ENCODE measurements around the gene ADAD2. TPM values are rescaled to one million over a fixed set of nuclear protein-coding genes. Genes with fewer than 3 reads are reported as not detected.

ADAD2 gene
- total and polyA plus RNA-seq, 12 donors = 0.12 to 11.6 (median 0.63) TPM; not detected in 3

GRCh38 chr16:84180519-84181140 lies 10.3 kb upstream of the ADAD2 start:
- no peak overlapping the region for H3K27ac ChIP-seq
- H3K36me3 ChIP-seq (replicated peaks in 1 of 2) = peaks cover 0 to 53% of the 10 kb centered on the region in 2 donors
- no peaks in the 10 kb centered on the region for H3K27me3 ChIP-seq
- DNase-seq = peak in 1 of 7 donors; percentile 9
- H3K4me1 ChIP-seq (replicated peaks in 1 of 2) = peaks cover 19 to 36% of the 10 kb centered on the region in 2 donors
- no peak overlapping the region for H3K4me3 ChIP-seq
- TF ChIP-seq CTCF (IDR thresholded peaks at IDR 0.05) (no peak), POLR2A (IDR thresholded peaks at IDR 0.05) (no peak)
- H3K9me3 ChIP-seq (replicated peaks in 1 of 3) = no peaks in the 10 kb centered on the region
- 83 to 88% (median 87%) methylated on average over 13 to 21 of the region's 21 CpGs for WGBS, 4 donors
- intact Hi-C loops (cut with DNase I) = loop anchor here (5.0 to 10.0 kb wide), 3 partner anchors 96 to 223 kb away; partner anchors contain the start of gene NECAB2 (in 1 of the 2)

GRCh38 chr16:84181144-84181915 lies 9.6 kb upstream of the ADAD2 start:
- intact Hi-C loops (cut with DNase I) = loop anchor here (5.0 to 10.0 kb wide), 3 partner anchors 97 to 224 kb away; partner anchors contain the start of gene NECAB2 (in 1 of the 2)
- TF ChIP-seq POLR2A (IDR thresholded peaks at IDR 0.05) (no peak), CTCF (IDR thresholded peaks at IDR 0.05) (no peak)
- Histone ChIP-seq H3K27me3 (no peaks in the 10 kb centered on the region), H3K36me3 (replicated peaks in 1 of 2) (peaks cover 0 to 53% of the 10 kb centered on the region in 2 donors), H3K4me1 (replicated peaks in 1 of 2) (peaks cover 20 to 35% of the 10 kb centered on the region in 2 donors), H3K27ac (no peak overlapping the region), H3K9me3 (replicated peaks in 1 of 3) (no peaks in the 10 kb centered on the region), H3K4me3 (no peak overlapping the region)
- no peak for DNase-seq
- 90 to 92% (median 91%) methylated on average over 16 to 41 of the region's 41 CpGs for WGBS, 4 donors

- intact Hi-C loops (cut with DNase I) = loop anchor here (5.0 to 10.0 kb wide), 3 partner anchors 97 to 225 kb away; partner anchors contain the start of gene NECAB2 (in 1 of the 2)
- Histone ChIP-seq H3K27ac (no peak overlapping the region), H3K36me3 (replicated peaks in 1 of 2) (peaks cover 0 to 53% of the 10 kb centered on the region in 2 donors), H3K4me1 (replicated peaks in 1 of 2) (peaks cover 14 to 27% of the 10 kb centered on the region in 2 donors), H3K27me3 (no peaks in the 10 kb centered on the region), H3K9me3 (replicated peaks in 1 of 3) (no peaks in the 10 kb centered on the region), H3K4me3 (no peak overlapping the region)
- no peak for TF ChIP-seq CTCF (IDR thresholded peaks at IDR 0.05)
- no peak for TF ChIP-seq POLR2A (IDR thresholded peaks at IDR 0.05)
- DNase-seq = no peak
- 90 to 100% (median 97%) methylated on average over 3 to 18 of the region's 18 CpGs for WGBS, 4 donors
Measured at GRCh38 chr16:84182104-84182503, 8.9 kb upstream of the ADAD2 start.
